ENCODE measurements around the gene NPB.

NPB gene

DNA sequence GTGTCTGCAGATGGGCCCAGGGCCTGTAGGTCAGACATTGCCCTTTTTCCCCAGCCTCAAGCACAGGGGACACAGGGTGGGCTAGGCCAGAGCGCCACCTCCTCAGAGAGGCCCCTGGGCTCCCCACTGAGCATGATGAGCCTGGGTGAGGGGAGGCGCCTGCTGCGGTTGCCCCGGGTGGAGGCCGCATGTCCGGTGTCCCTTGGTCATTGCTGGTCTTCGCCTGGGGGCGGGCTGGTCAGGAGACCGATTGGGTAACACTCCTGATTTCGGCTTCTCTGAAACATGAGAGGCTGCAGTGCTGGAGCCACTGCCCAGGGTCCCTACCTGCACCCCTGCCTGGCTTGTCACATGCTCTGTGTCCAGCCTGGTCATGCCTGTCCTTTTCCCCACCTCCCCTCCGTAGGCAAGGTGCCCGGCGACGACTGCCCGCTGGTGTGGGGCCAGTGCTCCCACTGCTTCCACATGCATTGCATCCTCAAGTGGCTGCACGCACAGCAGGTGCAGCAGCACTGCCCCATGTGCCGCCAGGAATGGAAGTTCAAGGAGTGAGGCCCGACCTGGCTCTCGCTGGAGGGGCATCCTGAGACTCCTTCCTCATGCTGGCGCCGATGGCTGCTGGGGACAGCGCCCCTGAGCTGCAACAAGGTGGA, 2.4 kb upstream of the NPB start:
- DNase-seq, result no peak

GRCh38 chr17:81900181-81900820, 1.7 kb upstream of the NPB start:
- DNase-seq, result no peak

DNA sequence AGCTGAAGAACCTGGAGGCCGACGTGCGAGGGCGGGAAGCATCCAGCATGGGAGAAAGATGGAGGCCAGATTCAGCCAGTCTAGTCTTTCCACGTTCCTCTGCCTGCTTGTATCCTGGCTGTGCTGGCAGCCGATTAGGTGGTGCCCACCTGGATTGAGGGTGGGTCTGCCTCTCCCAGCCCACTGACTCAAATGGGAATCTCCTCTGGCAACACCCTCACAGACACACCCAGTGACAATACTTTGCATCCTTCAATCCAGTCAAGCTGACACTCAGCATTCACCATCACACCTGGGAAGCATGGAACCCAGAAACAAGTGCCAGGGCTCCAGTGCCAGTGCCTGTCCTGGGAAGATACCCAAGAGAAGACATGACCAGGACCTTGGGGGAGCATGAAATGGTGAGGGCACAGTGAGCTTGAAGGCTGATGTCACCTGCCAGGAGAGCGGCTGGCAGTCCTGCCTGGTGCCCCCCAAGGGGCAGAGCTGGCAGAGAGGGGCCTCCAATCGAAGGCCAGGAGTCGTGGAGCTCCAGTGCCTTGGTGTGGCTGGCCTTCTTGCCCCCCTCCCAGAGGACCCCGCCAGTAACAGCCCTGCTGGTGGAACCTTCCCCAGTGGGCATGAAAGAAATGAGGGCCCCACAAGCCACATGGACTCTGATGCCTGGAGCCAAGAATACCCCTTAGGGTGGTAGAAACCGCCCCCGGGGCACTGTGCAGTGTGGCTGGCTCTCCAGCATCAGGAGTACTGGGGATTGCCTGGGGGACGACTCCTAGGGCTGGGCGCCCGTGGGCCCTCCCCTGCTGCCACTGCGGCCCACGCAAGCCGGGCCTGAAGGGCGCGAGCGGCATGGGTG, 643 bp upstream of the NPB start:
- DNase-seq, result no peak

- DNase-seq, result no peak
Observed at GRCh38 chr17:81902653-81903414, 796 bp downstream of the NPB start.

DNA sequence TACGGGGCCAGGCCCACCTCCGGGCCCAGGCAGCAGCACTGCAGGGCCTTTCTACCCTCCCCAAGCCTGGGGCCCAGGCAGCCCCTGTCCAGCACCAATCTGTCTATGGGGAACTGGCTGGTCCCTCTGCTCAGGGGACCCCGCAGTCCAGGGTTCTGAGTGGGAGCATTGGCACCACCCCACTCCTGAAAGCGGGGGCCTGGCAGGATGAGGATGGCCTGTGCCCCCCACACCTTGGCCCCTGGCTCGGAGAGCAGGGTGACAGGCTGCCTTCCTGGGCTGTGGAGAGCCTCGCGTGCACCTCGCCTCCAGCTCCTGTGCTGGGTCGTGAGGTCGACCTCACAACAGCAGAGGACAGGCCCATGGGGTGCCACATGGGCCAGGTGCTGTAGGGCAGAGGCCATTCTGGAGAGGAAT, 1.4 kb downstream of the NPB start:
- DNase-seq, result no peak

GRCh38 chr17:81903896-81904599, 2.0 kb downstream of the NPB start:
- DNase-seq, result no peak

DNA sequence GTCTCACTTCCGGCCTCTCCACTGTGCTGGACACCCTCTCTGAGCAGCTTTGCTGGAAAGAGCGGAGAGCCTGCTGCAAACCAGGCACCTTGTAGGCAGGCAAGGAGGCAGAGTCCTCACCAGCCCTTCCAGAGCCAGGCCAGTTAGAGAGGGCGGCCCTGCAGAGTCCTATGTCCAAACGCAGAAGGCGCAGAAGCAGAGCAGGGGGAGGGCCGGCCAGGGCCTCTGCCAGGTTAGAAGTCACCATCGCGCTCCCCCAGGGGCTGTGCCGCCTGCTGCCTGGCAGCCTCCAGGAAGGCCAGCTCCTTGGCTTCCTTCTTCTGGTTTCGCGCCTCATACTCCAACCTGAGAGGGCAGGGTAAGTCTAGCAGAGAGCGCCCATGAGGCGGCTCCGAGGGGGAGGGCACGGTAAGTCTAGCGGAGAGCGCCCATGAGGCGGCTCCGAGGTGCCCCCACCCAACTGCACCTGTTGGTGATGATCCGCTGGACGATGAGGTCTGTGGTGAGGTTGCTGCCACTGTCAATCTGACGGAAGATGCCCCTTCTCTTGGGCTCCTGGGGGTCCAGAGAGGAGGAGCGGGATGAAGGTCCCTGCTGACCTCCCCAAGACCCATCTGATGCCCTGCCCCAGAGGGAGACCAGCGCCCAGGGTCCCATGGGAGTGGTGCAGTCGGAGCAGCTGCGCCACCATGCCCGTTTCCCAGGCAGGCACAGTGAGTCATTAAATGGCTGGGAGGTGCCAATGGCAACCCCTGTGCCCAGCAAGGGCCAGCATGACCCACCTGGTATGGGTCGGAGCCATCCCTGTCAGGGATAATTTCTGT, 2.8 kb downstream of the NPB start:
- DNase-seq, result no peak

- no peak for DNase-seq
Observed at GRCh38 chr17:81905424-81905875, 3.4 kb downstream of the NPB start.

- no peak for DNase-seq
Observed at GRCh38 chr17:81905993-81906392, 4.0 kb downstream of the NPB start.

GRCh38 chr17:81906476-81907218, 4.6 kb downstream of the NPB start:
- no peak for DNase-seq

GRCh38 chr17:81907219-81908145, 5.4 kb downstream of the NPB start:
- no peak for DNase-seq

GRCh38 chr17:81908793-81909192, 6.8 kb downstream of the NPB start:
- DNase-seq, result no peak

GRCh38 chr17:81909231-81909630, 7.2 kb downstream of the NPB start:
- no peak for DNase-seq

GRCh38 chr17:81909966-81910839, 8.2 kb downstream of the NPB start:
- no peak for DNase-seq

DNA sequence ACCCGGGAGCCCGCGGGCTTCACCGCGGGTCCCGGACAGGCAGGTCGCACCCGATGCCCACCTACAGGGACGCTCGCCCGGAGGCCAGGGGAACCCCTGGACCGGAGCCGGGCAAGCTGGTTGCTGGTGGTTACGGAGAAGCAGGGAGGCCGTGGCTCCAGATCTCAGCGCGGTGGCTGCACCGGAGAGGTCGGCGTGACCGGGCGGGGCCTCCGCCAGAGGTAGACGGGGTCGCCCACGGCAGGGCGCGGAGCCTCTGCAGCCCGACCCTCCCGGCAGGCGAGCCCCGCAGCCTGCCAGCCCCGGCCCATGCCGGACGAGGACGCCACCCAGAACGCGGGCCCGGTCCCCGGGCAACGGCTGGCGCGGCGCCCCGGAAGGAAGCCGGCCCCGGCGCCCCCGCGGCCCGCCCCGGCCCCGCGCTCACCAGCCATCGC, 8.8 kb downstream of the NPB start:
- DNase-seq, result peak in 1 of 5 experiments; percentile 12

GRCh38 chr17:81911277-81911961, 9.4 kb downstream of the NPB start, which contains the start of gene PCYT2:
TSS of gene PCYT2 (minus strand) at chr17:81911399. CDS start at chr17:81911355, 44 bp downstream.
- DNase-seq, result peak; percentile 85 to 94 (median 93)

- no peak for DNase-seq
Observed at GRCh38 chr17:81911969-81912368, 9.9 kb downstream of the NPB start.
